Peyer's patch (tissue), 4 donors: ENCODE results near the gene FGD3. TPM values are rescaled to one million over a fixed set of nuclear protein-coding genes. Genes with fewer than 3 reads are reported as not detected.

Experiments
- DNase-seq, 3 donors: peaks; one replicate each; pipeline ENCODE4 v3.0.0-alpha.2; 2017 to 2019
- H3K27ac ChIP-seq, 4 donors: fragments of 200-600 bp; sonication (generic); one replicate each; pipeline ENCODE4 v1.5.1; 2016 to 2019
- H3K27me3 ChIP-seq, 2 donors: fragments of 200-600 bp; sonication (generic); one replicate each; pipeline ENCODE4 v1.5.1; 2019
- H3K36me3 ChIP-seq, 3 donors: fragments of 200-600 bp; sonication (generic); one replicate each; pipeline ENCODE4 v1.5.1; 2016 to 2019
- H3K4me1 ChIP-seq, 4 donors: fragments of 200-600 bp; sonication (generic); one replicate each; pipeline ENCODE4 v1.5.1; 2016 to 2019
- H3K4me3 ChIP-seq, 4 donors: fragments of 200-600 bp; sonication (generic); 1 replicate in 3 of 4; 2 replicates in 1 of 4; pipeline ENCODE4 v1.5.1; 2016 to 2019; ENCODE audit warnings: mild to moderate bottlenecking in 1 of 4
- H3K9me3 ChIP-seq, 4 donors: fragments of 200-600 bp; sonication (generic); one replicate each; pipeline ENCODE4 v1.5.1; 2016 to 2019; ENCODE audit warnings: mild to moderate bottlenecking in 1 of 4
- POLR2A ChIP-seq, 2 donors: fragments of 450-650 bp; IDR thresholded peaks; one replicate each; pipeline ENCODE4 v1.5.1; 2017; ENCODE audit warnings: antibody characterized with exemption in 2 of 2, mild to moderate bottlenecking in 2 of 2, moderate library complexity in 2 of 2
- total RNA-seq, 4 donors: library from RNA; depleted of rRNA; stranded (reverse); fragments of >200 nt; gene quantifications; one replicate each; pipeline ENCODE4 v1.1.0, GENCODE V29; 2016
- TF ChIP-seq, protein P1 (sequence below), 6 experiments: fragments of 450-650 bp in 4 of 6; fragments of 200-600 bp in 2 of 6; sonication (generic) in 1 of 6; IDR thresholded peaks; one replicate each; pipeline ENCODE4 v1.5.1; 2017 to 2019; ENCODE audit warnings: antibody characterized with exemption in 6 of 6, mild to moderate bottlenecking in 3 of 6, moderate library complexity in 1 of 6

Gene FGD3
- total RNA-seq, 4 donors from 2014 or later: 4.6 to 48.7 (median 7.8) TPM

DNA sequence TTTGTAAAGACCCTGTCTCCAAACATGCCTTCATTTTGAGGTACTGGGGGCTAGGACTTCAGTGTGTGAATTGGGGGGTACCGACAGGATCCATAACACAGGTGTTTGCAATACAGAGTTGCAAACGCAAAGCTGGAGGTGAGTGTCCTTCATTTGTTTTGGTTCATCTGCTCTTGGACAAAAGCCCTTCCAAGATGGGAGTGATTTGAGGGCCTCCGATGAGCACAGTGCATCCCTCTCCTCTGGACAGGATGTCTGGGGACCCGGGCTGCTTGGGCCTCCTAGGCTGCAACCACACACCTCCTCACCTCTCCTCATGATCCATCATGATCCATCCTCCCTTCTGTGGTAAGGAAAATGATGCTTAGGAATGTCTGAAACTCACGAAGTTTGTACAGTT, 23.8 kb downstream of the FGD3 start:
- H3K36me3 ChIP-seq: no peaks in the 10 kb centered on the region
- H3K9me3 ChIP-seq: no peaks in the 10 kb centered on the region
- peak overlapping the region in 1 of 4 donors; percentile 38 for H3K27ac ChIP-seq
- no peak overlapping the region for H3K4me3 ChIP-seq
- peak in 1 of 3 donors; percentile 30 for DNase-seq
- H3K4me1 ChIP-seq: peaks cover 0 to 32% (median 2%) of the 10 kb centered on the region in 4 donors
- H3K27me3 ChIP-seq: no peaks in the 10 kb centered on the region
- TF ChIP-seq, protein P1, sequence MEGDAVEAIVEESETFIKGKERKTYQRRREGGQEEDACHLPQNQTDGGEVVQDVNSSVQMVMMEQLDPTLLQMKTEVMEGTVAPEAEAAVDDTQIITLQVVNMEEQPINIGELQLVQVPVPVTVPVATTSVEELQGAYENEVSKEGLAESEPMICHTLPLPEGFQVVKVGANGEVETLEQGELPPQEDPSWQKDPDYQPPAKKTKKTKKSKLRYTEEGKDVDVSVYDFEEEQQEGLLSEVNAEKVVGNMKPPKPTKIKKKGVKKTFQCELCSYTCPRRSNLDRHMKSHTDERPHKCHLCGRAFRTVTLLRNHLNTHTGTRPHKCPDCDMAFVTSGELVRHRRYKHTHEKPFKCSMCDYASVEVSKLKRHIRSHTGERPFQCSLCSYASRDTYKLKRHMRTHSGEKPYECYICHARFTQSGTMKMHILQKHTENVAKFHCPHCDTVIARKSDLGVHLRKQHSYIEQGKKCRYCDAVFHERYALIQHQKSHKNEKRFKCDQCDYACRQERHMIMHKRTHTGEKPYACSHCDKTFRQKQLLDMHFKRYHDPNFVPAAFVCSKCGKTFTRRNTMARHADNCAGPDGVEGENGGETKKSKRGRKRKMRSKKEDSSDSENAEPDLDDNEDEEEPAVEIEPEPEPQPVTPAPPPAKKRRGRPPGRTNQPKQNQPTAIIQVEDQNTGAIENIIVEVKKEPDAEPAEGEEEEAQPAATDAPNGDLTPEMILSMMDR (IDR thresholded peaks at IDR 0.05): no peak
- TF ChIP-seq POLR2A (IDR thresholded peaks at IDR 0.05): no peak

DNA sequence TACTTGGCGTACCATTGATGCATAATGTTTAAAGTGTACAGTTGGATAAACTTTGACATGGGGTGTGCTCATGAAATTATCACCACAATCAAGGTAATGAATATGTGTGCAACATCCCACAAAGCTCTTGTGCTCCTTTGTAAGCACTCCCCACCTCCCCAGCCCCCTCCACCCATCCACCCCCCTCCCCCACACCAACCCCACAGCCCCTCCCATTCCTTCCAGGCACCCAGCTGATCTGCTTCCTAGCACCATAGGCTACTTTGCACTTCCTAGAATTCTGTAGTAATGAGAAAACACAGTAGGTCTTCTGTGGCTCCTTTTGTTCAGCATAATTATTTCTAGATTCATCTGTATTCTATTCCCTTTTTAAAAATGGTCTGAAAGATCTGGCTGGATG, 24.5 kb downstream of the FGD3 start:
- no peak for TF ChIP-seq POLR2A (IDR thresholded peaks at IDR 0.05)
- TF ChIP-seq, protein P1 (IDR thresholded peaks at IDR 0.05): no peak
- Histone ChIP-seq H3K36me3 (no peaks in the 10 kb centered on the region), H3K27ac (no peak overlapping the region), H3K9me3 (no peaks in the 10 kb centered on the region), H3K4me1 (peaks cover 0 to 28% (median 2%) of the 10 kb centered on the region in 4 donors), H3K4me3 (no peak overlapping the region), H3K27me3 (no peaks in the 10 kb centered on the region)
- peak in 1 of 3 donors; percentile 19 for DNase-seq

DNA sequence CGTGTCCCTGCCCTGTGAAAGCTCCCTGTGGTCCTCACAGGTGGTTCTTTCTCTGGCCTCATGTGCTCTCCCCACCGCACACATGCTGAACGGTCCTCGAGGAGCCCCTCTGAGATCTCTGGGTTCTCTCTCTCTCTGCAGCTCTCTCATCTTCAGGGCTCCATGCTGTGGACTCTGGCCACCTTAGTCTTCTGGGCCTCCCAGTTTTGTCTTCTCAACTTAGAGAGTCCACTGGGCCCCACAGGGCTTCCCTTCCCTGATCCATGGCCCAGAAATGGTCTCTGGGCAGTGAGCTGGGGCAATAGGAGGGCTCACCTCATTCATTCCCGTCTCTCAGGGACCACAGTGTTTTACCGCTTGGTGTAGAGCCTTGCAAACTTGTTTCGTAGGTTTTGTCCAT, 26.4 kb downstream of the FGD3 start:
- Histone ChIP-seq H3K9me3 (no peaks in the 10 kb centered on the region), H3K27me3 (no peaks in the 10 kb centered on the region), H3K27ac (no peak overlapping the region), H3K4me3 (no peak overlapping the region), H3K36me3 (no peaks in the 10 kb centered on the region), H3K4me1 (peaks cover 0 to 21% (median 2%) of the 10 kb centered on the region in 4 donors)
- TF ChIP-seq, protein P1 (IDR thresholded peaks at IDR 0.05): no peak
- no peak for TF ChIP-seq POLR2A (IDR thresholded peaks at IDR 0.05)
- peak in 1 of 3 donors; percentile 32 for DNase-seq

DNA sequence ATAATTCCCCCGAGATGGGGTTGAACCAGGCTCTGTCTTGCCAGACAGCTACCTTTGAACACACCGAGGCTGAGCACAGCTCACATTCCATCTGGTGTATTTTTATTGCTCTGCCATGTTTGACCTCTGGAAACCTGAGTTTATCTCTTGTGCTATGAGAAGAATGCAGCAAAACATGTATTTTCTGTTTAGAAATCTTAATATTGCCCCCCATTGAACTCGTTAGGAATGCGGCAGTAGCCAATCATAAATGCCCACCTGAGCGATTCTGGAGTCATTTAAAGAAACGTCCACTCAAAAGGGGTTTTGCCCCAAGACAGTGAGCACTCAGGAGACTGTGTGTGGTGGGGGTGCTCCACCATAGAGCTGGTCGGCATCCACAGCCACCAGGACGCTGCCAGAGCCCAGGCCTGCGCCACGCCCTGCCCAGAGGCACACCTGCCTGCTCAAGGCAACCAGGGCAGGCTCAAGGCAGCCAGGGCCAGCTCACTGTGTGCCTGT, 26.9 kb downstream of the FGD3 start:
- Histone ChIP-seq H3K27me3 (no peaks in the 10 kb centered on the region), H3K9me3 (no peaks in the 10 kb centered on the region), H3K4me3 (no peak overlapping the region), H3K36me3 (no peaks in the 10 kb centered on the region), H3K27ac (no peak overlapping the region), H3K4me1 (peaks cover 0 to 16% (median 4%) of the 10 kb centered on the region in 4 donors)
- no peak for TF ChIP-seq POLR2A (IDR thresholded peaks at IDR 0.05)
- TF ChIP-seq, protein P1 (IDR thresholded peaks at IDR 0.05): no peak
- peak in 1 of 3 donors; percentile 43 for DNase-seq

DNA sequence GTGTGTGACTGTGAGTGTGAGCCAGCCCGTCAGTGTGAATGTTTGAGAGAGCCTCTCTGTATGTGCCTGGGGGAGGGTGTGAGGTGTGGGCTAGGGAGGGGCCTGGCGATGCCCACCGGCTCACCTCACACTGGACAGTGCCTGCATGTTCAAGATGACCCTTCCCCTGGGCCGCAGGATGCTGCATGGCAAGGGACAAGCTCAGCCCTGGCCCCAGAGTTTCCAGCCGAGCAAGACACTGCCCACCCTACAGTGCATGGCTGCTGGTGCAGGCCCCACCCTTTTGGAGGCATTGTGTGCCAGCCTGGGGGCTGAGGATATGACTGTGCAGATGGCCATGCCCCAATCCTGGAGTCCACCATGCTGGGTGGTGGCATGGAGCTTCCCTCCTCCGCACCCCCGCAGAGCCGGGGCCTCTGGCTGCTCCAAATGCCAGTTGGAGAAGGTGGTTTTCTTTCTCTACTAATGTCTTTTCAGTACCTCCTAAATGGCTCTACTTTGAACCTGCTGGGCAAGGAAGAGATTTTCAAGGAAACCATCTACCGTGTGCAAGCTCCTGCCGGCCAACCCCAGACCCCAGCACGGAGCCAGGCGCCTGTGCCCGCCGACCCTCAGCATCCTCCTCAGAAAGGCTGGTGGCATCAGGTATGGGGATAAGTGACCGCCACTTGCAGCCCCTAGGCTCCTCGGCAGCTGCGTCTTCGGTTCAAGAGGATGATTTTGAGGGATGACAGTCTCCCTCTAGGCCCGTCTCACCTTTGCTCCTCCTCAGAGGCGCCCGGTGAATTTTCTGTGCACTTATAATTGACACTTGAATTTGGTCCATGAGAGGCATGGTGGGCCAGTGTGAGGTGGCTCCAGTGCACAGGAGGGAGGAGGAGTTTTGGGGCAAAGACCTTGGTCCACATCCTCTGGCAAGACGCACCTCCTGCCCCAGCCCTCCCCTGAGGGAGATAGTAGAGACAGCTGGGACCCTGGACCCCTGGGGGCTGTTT, 27.7 kb downstream of the FGD3 start:
- no peak for TF ChIP-seq POLR2A (IDR thresholded peaks at IDR 0.05)
- TF ChIP-seq, protein P1 (IDR thresholded peaks at IDR 0.05): no peak
- Histone ChIP-seq H3K36me3 (no peaks in the 10 kb centered on the region), H3K9me3 (no peaks in the 10 kb centered on the region), H3K27ac (no peak overlapping the region), H3K4me3 (no peak overlapping the region), H3K4me1 (peaks cover 0 to 7% (median 4%) of the 10 kb centered on the region in 4 donors), H3K27me3 (no peaks in the 10 kb centered on the region)
- peak in 1 of 3 donors; percentile 34 for DNase-seq
